Stimulated activated CD8-positive, alpha-beta memory T cell treated with anti-CD3 and anti-CD28 coated beads, Interleukin-15, amount 100 ng/mL, for 4 hours (primary cell): ENCODE data around the gene MED17.
"Not testable (repeated sequence)": the region's sequence is repeated elsewhere in the genome, so short reads cannot be mapped to it uniquely, and the experiment has no call there.

ENCODE experiments used
- DNase-seq, 2 donors: peaks; one replicate each; pipeline ENCODE4 v3.0.0-alpha.2; 2020; ENCODE audit warnings: low read depth in 2 of 2

Gene MED17

GRCh38 chr11:93784145-93784934 lies at the start of gene MED17:
Gene MED17, plus strand, starts transcription at chr11:93784282. Its CDS starts 232 bp downstream, at chr11:93784514.
- DNase-seq = peak; percentile 71 to 80

DNA sequence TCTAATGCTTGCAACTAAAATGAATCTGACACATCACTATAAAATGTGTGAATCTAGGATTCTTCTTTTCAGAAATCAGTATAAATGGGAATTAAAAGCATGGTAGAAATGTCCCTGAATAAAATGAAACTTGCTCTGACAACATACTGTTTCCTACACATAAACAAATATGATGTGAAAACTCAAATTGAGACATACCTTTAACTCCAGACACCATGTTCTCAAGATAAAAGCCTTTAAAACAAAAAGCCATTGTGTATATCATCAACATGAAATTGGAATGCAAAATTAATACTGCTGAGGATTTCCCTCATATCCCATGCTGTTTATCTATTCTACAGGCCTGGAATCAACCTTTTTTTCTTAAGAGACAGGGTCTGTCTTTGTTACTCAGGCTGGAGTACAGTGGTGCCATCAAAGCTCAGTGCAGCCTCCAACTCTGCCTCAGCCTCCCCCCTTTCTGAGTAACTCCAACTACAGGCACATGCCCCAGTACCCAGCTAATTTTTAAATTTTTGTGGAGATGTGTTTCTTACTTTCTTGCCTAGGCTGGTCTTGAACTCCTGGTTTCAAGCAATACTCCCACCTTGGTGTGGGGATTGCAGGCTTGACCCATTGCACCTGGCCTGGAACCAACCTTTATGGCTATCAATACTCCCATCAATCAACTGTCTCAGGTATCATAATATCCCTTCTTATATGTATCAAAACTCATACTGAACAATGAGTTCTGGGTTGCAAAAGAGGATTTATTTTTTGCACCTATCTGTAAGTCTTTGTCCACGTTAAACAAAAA lies 49.5 kb upstream of the MED17 start:
- DNase-seq = no peak

DNA sequence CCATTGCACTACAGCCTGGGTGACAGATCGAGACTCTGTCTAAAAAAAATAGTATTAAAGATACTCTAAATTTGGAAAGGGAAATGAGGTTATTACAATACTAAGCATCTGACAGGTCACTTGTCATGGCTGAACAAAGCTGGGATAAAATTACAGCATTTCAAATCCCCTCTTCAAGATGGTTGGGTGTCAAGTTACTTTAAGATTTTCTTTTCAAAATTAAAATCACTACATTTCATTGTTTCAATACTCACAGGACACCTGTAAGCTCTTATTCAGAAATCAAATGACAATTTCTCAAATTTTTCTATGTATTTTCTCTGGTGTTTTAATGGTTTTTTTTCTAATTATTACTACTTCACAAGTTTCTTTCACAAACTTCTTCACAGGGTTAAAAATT lies 48.5 kb upstream of the MED17 start:
- DNase-seq = no peak

DNA sequence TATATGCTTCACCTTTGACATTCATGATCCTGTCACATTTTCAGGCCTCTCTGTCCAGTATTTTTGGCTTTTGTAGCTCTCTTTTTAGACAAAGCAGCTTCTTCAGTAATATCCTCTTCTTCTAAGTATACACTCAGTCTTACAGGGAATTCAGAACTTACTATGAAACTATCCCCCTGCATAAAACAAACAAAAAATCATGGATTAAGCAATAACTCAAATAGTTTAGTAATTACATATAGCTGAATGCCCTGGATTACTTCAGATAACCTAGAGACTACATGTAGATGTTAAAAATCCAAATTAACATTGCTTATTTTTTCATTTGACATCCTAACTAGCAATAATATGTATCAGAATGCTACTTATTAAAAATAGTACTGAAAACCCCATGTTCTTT lies 48.0 kb upstream of the MED17 start:
- no peak for DNase-seq

- DNase-seq = no peak
Observed at GRCh38 chr11:93737904-93738612, 46.0 kb upstream of the MED17 start.

DNA sequence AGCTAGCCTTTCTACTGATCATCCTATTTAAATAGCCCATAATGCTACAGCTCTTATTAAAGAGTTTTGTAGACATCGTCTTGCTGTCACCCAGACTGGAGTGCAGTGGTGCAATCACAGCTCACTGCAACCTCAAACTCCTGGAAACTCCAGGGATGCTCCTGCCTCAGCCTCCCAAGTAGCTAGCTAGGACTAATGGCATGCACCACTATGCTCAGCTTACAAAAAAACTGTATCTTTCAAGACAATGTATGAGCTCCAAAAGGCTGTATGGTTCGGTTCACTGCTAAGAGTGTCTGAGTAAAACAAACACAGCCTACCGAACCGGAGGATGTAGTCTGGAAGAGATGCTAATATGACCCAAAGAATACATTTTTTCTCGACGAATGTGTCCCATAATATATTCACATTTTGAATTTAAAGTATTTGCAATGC lies 45.4 kb upstream of the MED17 start:
- no peak for DNase-seq

GRCh38 chr11:93740031-93740729 lies 43.9 kb upstream of the MED17 start:
- DNase-seq = no peak

DNA sequence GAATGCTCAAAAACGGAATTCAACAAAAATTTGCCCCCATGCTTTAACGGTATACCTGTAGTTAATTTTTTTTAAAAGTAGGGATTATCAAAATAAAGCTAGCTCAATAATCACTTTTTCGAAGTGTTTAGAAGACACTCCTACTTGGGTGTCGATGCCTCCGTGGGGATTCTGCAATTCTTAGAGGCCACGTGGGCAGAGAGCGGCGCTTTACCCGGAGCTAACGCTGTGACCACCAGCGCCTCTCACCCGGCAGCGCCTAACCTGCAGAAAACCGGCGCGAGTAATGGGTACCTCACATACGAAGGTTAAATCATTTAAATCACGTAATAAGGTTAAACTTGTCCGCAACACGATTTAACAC lies 43.4 kb upstream of the MED17 start:
- DNase-seq = peak in 1 of 2 donors; percentile 50

DNA sequence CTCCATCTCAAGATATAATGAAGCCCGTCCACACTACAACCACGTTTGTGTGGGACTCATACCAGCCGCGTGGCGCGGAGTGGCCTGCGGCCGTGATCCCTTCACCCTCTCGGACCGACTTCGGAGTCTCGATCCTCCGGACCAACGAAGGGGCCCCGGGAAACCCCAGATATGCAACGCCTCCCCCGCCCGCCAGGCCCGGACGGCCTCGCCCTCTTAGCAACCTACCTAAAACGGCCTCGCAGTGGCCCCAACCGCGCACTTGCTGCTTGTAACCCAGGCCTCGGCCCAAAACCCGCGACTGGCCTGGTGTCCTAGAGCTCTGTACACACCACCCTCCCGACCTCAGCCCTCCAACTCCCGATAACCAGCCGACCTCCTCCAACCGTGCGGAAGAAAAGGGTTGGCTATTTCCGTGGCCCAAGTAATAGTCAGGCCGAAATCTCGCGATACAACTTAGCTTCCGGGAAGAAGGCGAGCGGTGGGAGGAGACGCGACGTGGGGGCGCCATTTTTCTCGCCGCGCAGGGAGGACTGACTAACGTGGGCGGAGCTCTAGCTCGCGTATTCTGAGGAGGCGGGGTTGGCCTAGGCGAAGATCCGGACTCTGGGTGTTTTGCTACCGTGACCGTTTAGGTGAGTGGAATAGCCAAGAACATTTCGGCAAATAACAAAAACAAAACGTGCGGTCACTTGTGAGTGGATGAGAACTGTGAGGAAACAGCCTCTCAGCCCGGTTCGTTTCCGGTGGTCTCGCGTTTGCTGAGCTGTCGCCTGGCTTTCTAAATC lies 42.8 kb upstream of the MED17 start, which contains the start of the genes C11orf54 and TAF1D:
Gene C11orf54 (plus strand): TSS at position 579 of the 788 bp plus-strand sequence. CDS start 5,722 bp downstream, outside the sequence.
Gene TAF1D (minus strand): TSS at position 402 of the 788 bp plus-strand sequence. CDS start 2,191 bp downstream, outside the sequence.
- DNase-seq = peak; percentile 88 to 91

DNA sequence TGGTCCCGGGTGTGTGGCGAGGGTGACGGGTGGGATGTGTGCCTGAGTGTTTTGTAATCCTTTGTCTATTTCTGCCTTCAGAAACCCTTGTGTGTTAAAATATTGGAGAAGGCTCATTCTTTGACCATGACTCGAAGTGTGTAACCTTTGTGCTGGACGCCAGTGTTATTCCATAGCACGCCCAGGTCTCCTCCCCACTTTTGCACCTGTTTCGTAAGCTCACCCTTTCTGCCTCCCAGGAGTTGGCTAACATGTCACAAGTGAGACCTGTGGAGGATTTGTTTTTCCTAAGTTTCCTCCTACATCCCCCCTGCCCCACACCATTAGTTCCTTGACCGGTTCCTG lies 42.2 kb upstream of the MED17 start:
- no peak for DNase-seq

- no peak for DNase-seq
Observed at GRCh38 chr11:93743291-93743690, 40.8 kb upstream of the MED17 start.

DNA sequence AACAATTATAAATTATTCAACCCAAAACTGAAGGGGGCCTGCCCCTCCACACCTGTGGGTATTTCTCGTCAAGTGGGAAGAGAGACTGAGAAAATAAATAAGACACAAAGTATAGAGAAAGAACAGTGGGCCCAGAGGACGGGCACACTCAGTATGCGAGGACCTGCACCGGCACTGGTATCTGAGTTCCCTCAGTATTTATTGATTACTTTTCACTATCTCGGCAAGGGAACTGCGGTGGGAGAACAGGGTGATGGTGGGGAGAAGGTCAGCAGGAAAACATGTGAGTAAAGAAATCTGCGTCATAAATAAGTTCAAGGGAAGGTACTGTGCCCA lies 39.4 kb upstream of the MED17 start:
- no peak for DNase-seq

- DNase-seq = not testable (repeated sequence)
Observed at GRCh38 chr11:93745005-93745755, 38.9 kb upstream of the MED17 start.

DNA sequence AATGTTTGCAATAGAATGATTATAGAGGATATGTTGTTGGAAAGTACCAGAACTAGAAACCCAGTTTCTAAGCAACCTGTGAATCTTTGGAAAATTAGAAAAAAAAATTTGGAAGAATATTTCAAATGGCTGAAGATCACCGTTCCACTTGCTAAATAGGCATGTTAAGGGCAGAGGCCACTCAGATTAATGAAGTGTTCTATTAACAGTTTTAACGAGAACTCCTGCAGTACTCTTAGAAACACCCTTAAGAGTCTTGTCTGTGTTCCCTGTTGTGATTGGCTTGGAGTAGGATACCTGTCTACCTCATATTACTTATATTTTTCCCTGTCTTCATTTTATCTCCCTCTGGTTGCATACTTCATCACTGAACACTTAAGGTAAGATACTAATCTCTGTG lies 38.0 kb upstream of the MED17 start:
- DNase-seq = no peak

GRCh38 chr11:93747122-93747521 lies 37.0 kb upstream of the MED17 start:
- no peak for DNase-seq

DNA sequence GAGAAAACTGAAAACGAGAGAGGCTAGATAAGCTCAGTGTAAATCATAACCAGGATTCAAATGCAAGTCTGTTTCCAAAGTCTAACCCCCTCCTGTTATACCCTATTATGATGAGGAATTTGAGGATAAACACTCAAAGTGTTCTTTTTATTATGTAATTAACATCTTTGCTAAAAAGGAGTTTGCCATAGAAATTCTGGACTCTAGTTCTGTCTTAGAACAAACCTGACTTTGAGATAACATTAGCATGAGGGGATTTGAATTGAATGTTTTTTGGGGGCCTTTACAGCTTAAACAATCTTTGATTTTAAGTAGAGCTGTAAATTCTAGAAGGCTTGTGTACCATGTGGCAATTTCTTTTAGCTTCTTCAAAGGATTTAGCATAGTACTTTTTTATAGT lies 33.1 kb upstream of the MED17 start:
- no peak for DNase-seq

DNA sequence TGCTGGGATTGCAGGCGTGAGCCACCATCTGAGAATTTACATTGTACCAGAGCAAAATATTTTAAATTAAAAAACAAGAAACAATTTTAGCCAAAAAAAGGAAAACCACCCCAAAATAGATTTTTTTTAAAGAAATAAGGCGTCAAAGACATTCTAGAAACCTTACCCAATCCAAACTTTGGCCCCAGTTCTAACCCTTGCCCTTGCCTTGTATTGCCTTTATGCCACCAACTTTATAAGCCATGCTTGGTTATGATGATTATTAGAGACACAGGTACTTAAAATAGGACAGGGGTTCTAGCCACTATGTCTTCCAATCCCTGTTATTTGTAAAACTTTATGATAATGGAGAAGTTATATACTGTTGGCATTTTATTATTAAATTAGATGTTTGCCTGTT lies 30.8 kb upstream of the MED17 start:
- no peak for DNase-seq

DNA sequence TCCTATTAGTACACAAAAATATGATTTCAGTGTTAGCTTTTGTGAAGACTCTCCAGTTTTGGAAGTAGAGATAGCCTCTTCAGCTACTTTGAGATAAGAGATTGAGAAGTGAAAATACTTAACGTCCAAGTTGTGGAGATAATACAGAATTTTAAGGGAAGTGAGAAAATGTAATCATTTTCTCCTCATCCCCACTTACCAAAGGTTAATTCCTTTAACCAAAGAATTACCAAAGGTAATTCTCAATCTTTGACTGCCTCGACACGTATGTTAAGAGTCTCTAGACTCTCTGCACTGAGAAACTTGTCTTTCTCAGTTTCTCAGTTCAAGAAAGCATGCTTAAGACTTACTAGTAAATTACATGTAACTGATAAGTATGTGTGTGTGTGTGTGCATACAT lies 27.3 kb upstream of the MED17 start:
- DNase-seq = no peak

DNA sequence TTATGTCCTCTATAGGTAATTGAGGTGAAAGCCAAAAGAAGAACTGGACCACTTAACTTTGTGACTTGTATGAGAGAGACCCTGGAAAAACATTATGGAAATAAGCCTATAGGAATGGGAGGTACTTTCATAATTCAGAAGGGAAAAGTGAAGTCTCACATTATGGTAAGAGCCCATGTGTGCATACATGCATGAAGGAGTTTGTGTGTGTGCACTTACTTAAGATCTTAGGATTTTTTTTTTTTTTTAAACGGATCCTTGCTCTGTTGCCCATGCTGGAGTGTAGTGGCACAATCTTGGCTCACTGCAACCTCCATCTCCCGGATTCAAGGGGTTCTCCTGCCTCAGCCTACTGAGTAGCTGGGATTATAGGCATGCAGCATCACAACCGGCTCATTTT lies 26.8 kb upstream of the MED17 start:
- DNase-seq = no peak
